Dermis microvascular lymphatic vessel endothelial cell (primary cell): ENCODE results near the gene ZNF277. TPM values are rescaled to one million over a fixed set of nuclear protein-coding genes. Genes with fewer than 3 reads are reported as not detected.

Experiments used
- DNase-seq, 2 donors: peaks; one replicate each; pipeline versions ENCODE4 v3.0.0 to v3.0.0-alpha.2; 2010; ENCODE audit warnings: low read depth in 2 of 2
- total RNA-seq: library from RNA; depleted of rRNA; stranded (reverse); fragments of >200 nt; gene quantifications from 2 replicates; pipeline ENCODE4 v1.2.1, GENCODE V29; 2014

The ZNF277 gene
- total RNA-seq, 1 donor from 2014 or later = 43.1 TPM

GRCh38 chr7:112347088-112347487 is 140.6 kb downstream of the ZNF277 start:
- DNase-seq = no peak

- no peak for DNase-seq
Measured at GRCh38 chr7:112350585-112350984, 144.1 kb downstream of the ZNF277 start.

DNA sequence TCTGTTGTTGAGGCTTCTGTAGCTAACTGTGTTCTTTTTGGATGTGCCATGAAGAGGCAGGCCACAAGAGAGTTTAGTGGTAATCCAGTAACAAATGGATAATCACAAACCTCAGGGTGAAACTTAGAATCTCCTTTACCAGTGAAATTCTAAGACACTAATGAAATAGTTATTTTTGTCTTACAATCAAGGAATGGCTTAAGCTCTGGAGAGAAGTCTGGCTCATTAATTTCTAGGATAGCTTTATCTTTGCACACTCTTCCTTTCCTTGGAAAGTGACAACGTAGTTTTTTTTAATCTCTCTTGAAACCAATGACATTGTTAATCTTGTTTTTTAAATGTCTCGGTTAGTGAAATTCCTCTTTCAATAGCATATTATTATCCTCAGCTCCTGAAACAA is 150.1 kb downstream of the ZNF277 start:
- DNase-seq = no peak

- DNase-seq = no peak
Measured at GRCh38 chr7:112357136-112357535, 150.6 kb downstream of the ZNF277 start.

- DNase-seq = no peak
Measured at GRCh38 chr7:112358513-112358912, 152.0 kb downstream of the ZNF277 start.

GRCh38 chr7:112359086-112359485 is 152.6 kb downstream of the ZNF277 start:
- no peak for DNase-seq

DNA sequence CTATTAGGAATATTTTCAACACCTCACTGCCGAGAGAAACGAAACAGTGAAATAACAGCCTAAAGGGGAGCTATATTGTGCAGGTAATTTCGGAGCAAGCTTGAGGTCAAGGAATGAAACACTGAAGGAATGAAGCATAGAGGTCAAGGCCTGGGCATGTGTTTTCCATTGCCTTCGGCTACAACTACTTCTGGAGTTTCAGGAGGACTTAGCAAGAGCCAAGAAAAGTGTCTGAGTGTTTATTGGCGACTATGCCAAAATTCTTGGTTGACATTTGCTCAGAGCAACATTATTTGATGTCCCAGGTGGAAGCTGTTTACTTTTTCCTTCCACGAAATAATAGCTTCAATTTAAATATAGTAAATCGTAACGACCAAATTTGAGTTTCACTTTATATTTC is 154.2 kb downstream of the ZNF277 start:
- no peak for DNase-seq

- DNase-seq = no peak
Measured at GRCh38 chr7:112361154-112361553, 154.7 kb downstream of the ZNF277 start.

DNA sequence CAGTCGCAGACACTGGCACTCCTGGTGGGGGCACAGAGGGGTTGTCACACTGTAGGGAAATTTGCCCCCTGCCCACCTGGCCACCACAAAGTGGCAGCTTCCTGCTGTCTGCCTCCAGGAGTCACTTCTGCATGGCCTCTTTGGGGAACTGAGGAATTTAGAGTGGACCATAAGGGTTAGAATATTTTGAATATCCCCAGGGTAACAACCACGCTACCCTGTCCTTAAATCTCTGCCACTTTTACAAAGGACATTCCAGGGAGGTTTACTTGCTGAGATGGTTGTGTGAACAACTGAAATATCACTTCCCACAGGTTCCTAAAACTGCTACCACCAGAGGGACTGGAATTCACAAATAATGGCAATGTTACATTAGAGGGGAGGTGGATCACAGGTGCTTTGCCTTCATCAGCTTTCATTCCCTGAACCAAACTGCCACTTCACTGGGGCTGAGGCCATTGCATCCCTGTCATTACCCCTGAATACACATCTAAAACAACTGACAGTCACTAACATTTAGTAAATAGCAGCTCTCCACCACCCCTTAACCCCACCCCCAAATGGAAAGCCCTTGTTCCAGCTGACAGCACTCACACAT is 155.7 kb downstream of the ZNF277 start:
- no peak for DNase-seq

DNA sequence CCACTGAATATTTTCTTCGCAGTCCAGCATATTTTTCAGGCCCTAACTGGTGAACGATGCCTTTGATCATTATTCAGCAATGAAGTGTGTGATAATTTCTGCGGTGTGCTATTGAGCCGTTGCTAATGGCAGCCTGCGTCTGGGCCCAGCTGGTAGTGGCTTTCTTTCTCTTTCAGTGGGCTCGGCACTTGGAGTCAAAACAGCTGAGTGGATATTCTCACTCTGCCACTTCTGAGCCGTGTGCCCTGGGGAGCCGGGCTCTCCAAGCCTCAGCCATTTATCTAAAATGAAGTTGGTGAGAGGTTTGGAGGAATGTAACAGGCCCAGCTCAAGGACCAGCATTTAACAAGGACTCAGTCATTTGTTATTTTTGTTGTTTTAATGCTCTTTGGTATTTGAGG is 156.2 kb downstream of the ZNF277 start:
- DNase-seq = no peak

DNA sequence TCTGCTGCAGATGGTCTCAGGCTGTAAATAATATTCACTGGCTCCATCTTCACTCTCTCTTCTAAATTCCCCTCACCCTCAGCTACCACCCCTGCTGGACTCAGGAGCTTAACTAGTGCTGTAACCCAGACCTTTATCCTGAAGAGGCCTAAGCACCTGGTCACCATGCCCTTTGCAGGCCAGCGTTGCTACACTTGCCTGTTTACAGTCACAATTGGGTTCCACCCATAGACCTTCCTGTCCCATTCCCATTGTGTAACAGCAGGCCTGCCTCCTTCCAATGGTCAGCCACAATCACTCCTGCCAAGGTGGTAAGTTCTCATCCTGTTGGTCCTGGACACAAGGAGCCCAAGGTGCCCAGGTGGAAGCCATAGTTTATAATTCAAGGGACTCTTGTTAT is 157.9 kb downstream of the ZNF277 start:
- DNase-seq = no peak

GRCh38 chr7:112365551-112365950 is 159.1 kb downstream of the ZNF277 start:
- no peak for DNase-seq

DNA sequence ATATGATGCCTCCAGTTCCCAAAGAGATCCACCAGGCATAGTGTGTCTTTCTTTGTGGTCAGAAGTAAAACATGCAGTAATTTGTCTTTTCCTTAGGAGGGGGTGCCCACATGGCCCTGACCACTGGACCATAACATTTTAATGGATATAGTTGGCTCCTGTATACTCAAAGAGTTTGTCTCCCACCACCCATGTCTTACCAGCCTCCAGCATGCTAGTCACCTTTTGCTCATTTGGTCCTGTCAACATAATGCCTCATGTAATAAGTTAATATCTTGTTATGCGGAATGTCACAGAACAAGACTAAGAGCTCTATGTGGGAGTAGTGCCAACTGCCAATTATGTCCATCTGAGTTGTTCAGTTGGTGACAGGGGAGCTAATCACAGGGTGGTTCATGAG is 160.4 kb downstream of the ZNF277 start:
- no peak for DNase-seq

GRCh38 chr7:112370436-112370835 is 163.9 kb downstream of the ZNF277 start:
- DNase-seq = no peak

GRCh38 chr7:112371701-112372100 is 165.2 kb downstream of the ZNF277 start:
- DNase-seq = peak in 1 of 2 donors; percentile 16

DNA sequence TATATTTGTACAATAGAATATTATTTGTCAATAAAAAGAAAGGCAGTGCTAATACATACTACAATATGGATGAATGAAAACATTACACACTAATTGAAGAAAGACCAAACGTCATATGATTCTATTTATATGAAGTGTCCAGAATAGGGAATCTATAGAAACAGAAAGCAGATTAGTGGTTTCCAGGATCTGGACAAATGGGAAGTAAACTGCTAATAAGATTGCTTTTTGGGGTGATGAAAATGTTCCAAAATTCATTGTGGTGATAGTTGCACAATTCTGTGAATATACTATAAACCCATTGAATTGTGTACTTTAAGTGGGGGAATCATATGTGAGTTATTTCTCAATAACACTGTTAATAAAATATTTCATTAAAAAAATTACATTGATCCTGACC is 165.6 kb downstream of the ZNF277 start:
- no peak for DNase-seq

DNA sequence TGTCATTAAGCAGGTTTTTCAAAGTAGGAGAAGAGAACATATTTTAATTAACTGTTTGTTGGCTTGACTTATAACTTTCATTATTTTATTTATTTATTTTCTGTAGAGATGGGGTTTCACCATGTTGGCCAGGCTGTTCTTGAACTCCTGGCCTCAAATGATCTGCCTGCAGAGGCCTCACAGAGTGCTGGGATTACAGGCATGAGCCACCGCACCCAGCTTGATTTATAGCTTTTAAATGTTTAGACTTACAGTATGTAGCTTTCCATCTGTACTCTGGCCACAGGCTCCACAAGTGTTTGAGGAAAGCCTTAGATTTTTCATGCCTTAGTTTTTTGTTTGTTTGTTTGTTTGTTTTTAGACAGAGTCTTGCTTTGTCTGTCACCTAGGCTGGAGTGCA is 171.1 kb downstream of the ZNF277 start:
- DNase-seq = no peak

GRCh38 chr7:112381311-112382091 is 175.0 kb downstream of the ZNF277 start:
- DNase-seq = no peak

- DNase-seq = peak in 1 of 2 donors; percentile 39
Measured at GRCh38 chr7:112383671-112384417, 177.3 kb downstream of the ZNF277 start.

GRCh38 chr7:112385516-112385915 is 179.0 kb downstream of the ZNF277 start:
- DNase-seq = no peak

- DNase-seq = no peak
Measured at GRCh38 chr7:112386619-112387018, 180.1 kb downstream of the ZNF277 start.

GRCh38 chr7:112390167-112390566 is 183.7 kb downstream of the ZNF277 start:
- no peak for DNase-seq
